Skin epidermis (tissue), 12 donors: ENCODE data around the gene OR1J4.
"Not testable (repeated sequence)": the region's sequence is repeated elsewhere in the genome, so short reads cannot be mapped to it uniquely, and the experiment has no call there.

Experiments used
- H3K27ac ChIP-seq, 21 experiments: fragments of 200-600 bp; sonication (generic) in 11 of 21; one replicate each; pipeline ENCODE4 v1.5.0; 2020; ENCODE audit warnings: mild to moderate bottlenecking in 3 of 21, inconsistent platforms in 2 of 21, moderate library complexity in 2 of 21
- H3K4me3 ChIP-seq, 7 experiments: fragments of 200-600 bp; sonication (generic) in 2 of 7; one replicate each; pipeline ENCODE4 v1.5.0; 2020; ENCODE audit warnings: inconsistent platforms in 2 of 7, mild to moderate bottlenecking in 2 of 7, moderate library complexity in 1 of 7

Gene OR1J4

GRCh38 chr9:122518841-122519240 lies at the start of gene OR1J4:
TSS of gene OR1J4 (plus strand) at chr9:122519141. CDS start at chr9:122519141, 0 bp downstream.
- no peak within 1 kb of the TSS for H3K27ac ChIP-seq
- H3K4me3 ChIP-seq, result no peak within 1 kb of the TSS

GRCh38 chr9:122474561-122474960 lies 44.4 kb upstream of the OR1J4 start:
- Histone ChIP-seq H3K4me3 (no peak overlapping the region), H3K27ac (no peak overlapping the region)

GRCh38 chr9:122475717-122476116 lies 43.2 kb upstream of the OR1J4 start:
- no peak overlapping the region for H3K27ac ChIP-seq
- H3K4me3 ChIP-seq, result no peak overlapping the region

GRCh38 chr9:122477346-122477745 lies 41.6 kb upstream of the OR1J4 start:
- no peak overlapping the region for H3K4me3 ChIP-seq
- H3K27ac ChIP-seq, result no peak overlapping the region

- H3K27ac ChIP-seq, result no peak within 1 kb of the TSS
- no peak within 1 kb of the TSS for H3K4me3 ChIP-seq
These were observed 41.1 kb upstream of the OR1J4 start, which contains the start of gene OR1J1 for GRCh38 chr9:122477826-122478225. TSS of gene OR1J1 (minus strand) at chr9:122477926. CDS start at chr9:122477926, 0 bp downstream.

GRCh38 chr9:122479062-122479461 lies 39.9 kb upstream of the OR1J4 start:
- Histone ChIP-seq H3K27ac (no peak overlapping the region), H3K4me3 (no peak overlapping the region)

- Histone ChIP-seq H3K4me3 (no peak overlapping the region), H3K27ac (no peak overlapping the region)
These were observed 20.1 kb upstream of the OR1J4 start for GRCh38 chr9:122498883-122499288.

GRCh38 chr9:122506964-122507363 lies 12.0 kb upstream of the OR1J4 start:
- H3K27ac ChIP-seq, result no peak overlapping the region

GRCh38 chr9:122510502-122510901 lies 8.4 kb upstream of the OR1J4 start, which contains the start of gene OR1J2:
TSS of gene OR1J2 (plus strand) at chr9:122510802. CDS start at chr9:122510802, 0 bp downstream.
- Histone ChIP-seq H3K27ac (no peak within 1 kb of the TSS), H3K4me3 (no peak within 1 kb of the TSS)

More at GRCh38 chr9:122506964-122507363, 12.0 kb upstream of the OR1J4 start:
- H3K4me3 ChIP-seq, result no peak overlapping the region

- Histone ChIP-seq H3K27ac (no peak overlapping the region), H3K4me3 (no peak overlapping the region)
These were observed 715 bp upstream of the OR1J4 start for GRCh38 chr9:122518226-122518625.

GRCh38 chr9:122519376-122519775 lies 435 bp downstream of the OR1J4 start:
- Histone ChIP-seq H3K4me3 (no peak overlapping the region), H3K27ac (no peak overlapping the region)

- Histone ChIP-seq H3K27ac (no peak overlapping the region), H3K4me3 (no peak overlapping the region)
These were observed 7.7 kb downstream of the OR1J4 start for GRCh38 chr9:122526602-122527001.

- H3K4me3 ChIP-seq, result no peak within 1 kb of the TSS
- H3K27ac ChIP-seq, result no peak within 1 kb of the TSS
These were observed 8.3 kb downstream of the OR1J4 start, which contains the start of gene OR1N1 for GRCh38 chr9:122527193-122527592. TSS of gene OR1N1 (minus strand) at chr9:122527293. CDS start at chr9:122527293, 0 bp downstream.

- not testable (repeated sequence) for H3K27ac ChIP-seq
These were observed 12.2 kb downstream of the OR1J4 start for GRCh38 chr9:122531157-122531556.

GRCh38 chr9:122536134-122536533 lies 17.2 kb downstream of the OR1J4 start:
- Histone ChIP-seq H3K4me3 (no peak overlapping the region), H3K27ac (no peak overlapping the region)

More at GRCh38 chr9:122531157-122531556, 12.2 kb downstream of the OR1J4 start:
- not testable (repeated sequence) for H3K4me3 ChIP-seq

GRCh38 chr9:122537066-122537465 lies 18.1 kb downstream of the OR1J4 start:
- not testable (repeated sequence) for H3K4me3 ChIP-seq

GRCh38 chr9:122538757-122539156 lies 19.8 kb downstream of the OR1J4 start:
- H3K27ac ChIP-seq, result no peak overlapping the region
- no peak overlapping the region for H3K4me3 ChIP-seq

More at GRCh38 chr9:122537066-122537465, 18.1 kb downstream of the OR1J4 start:
- H3K27ac ChIP-seq, result not testable (repeated sequence)

- H3K4me3 ChIP-seq, result no peak overlapping the region
- no peak overlapping the region for H3K27ac ChIP-seq
These were observed 27.3 kb downstream of the OR1J4 start for GRCh38 chr9:122546196-122546595.

- Histone ChIP-seq H3K27ac (no peak overlapping the region), H3K4me3 (no peak overlapping the region)
These were observed 32.4 kb downstream of the OR1J4 start for GRCh38 chr9:122551371-122551770.

- H3K27ac ChIP-seq, result no peak within 1 kb of the TSS
- no peak within 1 kb of the TSS for H3K4me3 ChIP-seq
These were observed 33.9 kb downstream of the OR1J4 start, which contains the start of gene OR1N2 for GRCh38 chr9:122552812-122553211. TSS of gene OR1N2 (plus strand) at chr9:122553112. CDS start at chr9:122553212, 100 bp downstream.

- Histone ChIP-seq H3K4me3 (no peak overlapping the region), H3K27ac (no peak overlapping the region)
These were observed 42.5 kb downstream of the OR1J4 start for GRCh38 chr9:122561446-122561845.
